Endothelial cell of umbilical vein (primary cell): ENCODE data around the gene MRPL53. TPM values are rescaled to one million over a fixed set of nuclear protein-coding genes. Genes with fewer than 3 reads are reported as not detected.
A peak's percentile ranks its signal among the peaks of the same experiment; 100 is the strongest.

Experiments used
- BruUV-seq: library from RNA; stranded (reverse); fragments of 400-500 nt; replicated peaks from 2 replicates; lab custom pipeline; 2021; lab: Mats Ljungman, UMichigan
- CTCF ChIA-PET: fragments of 300-600, 350-600 bp; sonication (Branson Sonifier 250); formaldehyde crosslinking; loops from one replicate; lab custom pipeline; 2021; ENCODE audit warnings: antibody characterized with exemption, inconsistent platforms; lab: Charles Lee
- POLR2A ChIA-PET: fragments of 300-600, 350-600 bp; sonication (Branson Sonifier 250); formaldehyde crosslinking; loops from one replicate; lab custom pipeline; 2021; ENCODE audit warnings: antibody characterized with exemption, inconsistent platforms; lab: Charles Lee
- DNase-seq: peaks from one replicate; pipeline ENCODE4 v3.0.0-alpha.2; 2011; ENCODE audit warnings: low read depth, low spot score
- FAIRE-seq: peaks from 2 replicates; lab custom pipeline; 2011; peaks lifted over from hg19 to GRCh38; lab: Jason Lieb, UNC
- H2AFZ ChIP-seq: 2 replicates; pipeline ENCODE4 v1.6.0; 2012; ENCODE audit warnings: low read depth, low read length, control low read depth, inconsistent platforms
- H3K27ac ChIP-seq: 2 replicates; pipeline ENCODE4 v1.5.1; 2011; ENCODE audit warnings: low read depth, mild to moderate bottlenecking, control low read depth, low read length, moderate library complexity; ENCODE audit not compliant: insufficient read depth
- H3K27me3 ChIP-seq, 2 experiments: 2 replicates each; pipeline versions ENCODE4 v1.6.0 to v1.6.1; 2011; ENCODE audit warnings: low read length in 2 of 2, mixed read lengths in 1 of 2; ENCODE audit not compliant: control insufficient read depth in 2 of 2, insufficient read depth in 2 of 2
- H3K36me3 ChIP-seq, 2 experiments: 2 replicates in 1 of 2; 3 replicates in 1 of 2; pipeline ENCODE4 v1.5.1; 2011; ENCODE audit warnings: low read length in 2 of 2, mild to moderate bottlenecking in 1 of 2, moderate library complexity in 1 of 2; ENCODE audit not compliant: control insufficient read depth in 2 of 2, insufficient read depth in 2 of 2; ENCODE audit errors: extremely low read depth in 1 of 2
- H3K4me1 ChIP-seq: 3 replicates; pipeline ENCODE4 v1.5.1; 2011; ENCODE audit warnings: mild to moderate bottlenecking, low read length; ENCODE audit not compliant: control insufficient read depth, insufficient read depth; ENCODE audit errors: extremely low read depth
- H3K4me2 ChIP-seq: 2 replicates; pipeline ENCODE4 v1.6.1; 2011; ENCODE audit warnings: low read length, control low read depth, mixed read lengths; ENCODE audit not compliant: insufficient read depth
- H3K4me3 ChIP-seq, 3 experiments: fragments of 200-600 bp in 1 of 3; sonication (generic), shearing (Covaris generic) in 1 of 3; replicated peaks in 1 of 3; 2 replicates each; pipeline ENCODE4 v1.5.1; 2011 to 2016; ENCODE audit warnings: control low read depth in 3 of 3, low read length in 3 of 3, mild to moderate bottlenecking in 2 of 3, inconsistent platforms in 1 of 3, low read depth in 1 of 3, moderate library complexity in 1 of 3; ENCODE audit not compliant: insufficient read depth in 1 of 3
- H3K79me2 ChIP-seq: 2 replicates; pipeline ENCODE4 v1.6.0; 2012; ENCODE audit warnings: low read length, inconsistent platforms; ENCODE audit not compliant: control insufficient read depth, insufficient read depth
- H3K9ac ChIP-seq: replicated peaks from 2 replicates; pipeline ENCODE3; 2011; ENCODE audit warnings: low read length, control low read depth; ENCODE audit not compliant: insufficient read depth; ENCODE audit errors: extremely low read depth
- H3K9me1 ChIP-seq: replicated peaks from 3 replicates; pipeline ENCODE4 v1.6.0; 2011; ENCODE audit warnings: mild to moderate bottlenecking, low read length; ENCODE audit not compliant: control insufficient read depth, insufficient read depth; ENCODE audit errors: extremely low read depth
- H3K9me3 ChIP-seq: replicated peaks from 2 replicates; pipeline ENCODE4 v1.5.1; 2012; ENCODE audit warnings: low read length, inconsistent platforms; ENCODE audit not compliant: control insufficient read depth, insufficient read depth
- H4K20me1 ChIP-seq: replicated peaks from 2 replicates; pipeline ENCODE3; 2011; ENCODE audit warnings: mild to moderate bottlenecking, low read length; ENCODE audit not compliant: control insufficient read depth, insufficient read depth; ENCODE audit errors: extremely low read depth
- EZH2 ChIP-seq: IDR thresholded peaks from 2 replicates; pipeline ENCODE4 v1.6.1; 2012; ENCODE audit warnings: borderline replicate concordance, low read depth, mild to moderate bottlenecking, moderate library complexity, low read length, inconsistent platforms; ENCODE audit not compliant: severe bottlenecking
- FOS ChIP-seq: IDR thresholded peaks from 2 replicates; pipeline ENCODE4 v1.6.1; 2011; ENCODE audit warnings: mild to moderate bottlenecking, low read length, moderate library complexity, borderline replicate concordance; ENCODE audit not compliant: insufficient read depth
- POLR2AphosphoS5 ChIP-seq: IDR thresholded peaks from 2 replicates; pipeline ENCODE4 v1.6.1; 2012; ENCODE audit warnings: low read depth, mild to moderate bottlenecking, control low read depth, low read length, moderate library complexity; ENCODE audit not compliant: insufficient read depth
- dilution Hi-C: fragments of 300-500 bp; cut with MboI; formaldehyde crosslinking; loops from one replicate; pipeline ENCODE4 v1.15.0; 2019; ENCODE audit warnings: low sequenced_read_pairs; ENCODE audit not compliant: extremely low pct_ligation_motif_present
- intact Hi-C: fragments of 100-400 bp; cut with micrococcal nuclease; formaldehyde crosslinking; loops from one replicate; pipeline ENCODE4 v1.10.0; 2022
- polyA plus RNA-seq, 4 experiments: library from polyadenylated mRNA; depleted of rRNA in 3 of 4; stranded (reverse) in 3 of 4; unstranded in 1 of 4; fragments of >200 nt; gene quantifications; 2 replicates each; pipeline versions ENCODE4 v1.2.1 to v1.2.3, GENCODE V29; 2011 to 2012; ENCODE audit warnings: missing spikeins in 1 of 4
- total RNA-seq: library from RNA; stranded (reverse); gene quantifications from 2 replicates; pipeline ENCODE4 v1.2.3, GENCODE V29; 2021

The MRPL53 gene
- total and polyA plus RNA-seq, 2 donors (not counting 3 experiments of a cell fraction or from before 2014, with no cell fraction given): 68.7 to 69.7 TPM

- Histone ChIP-seq H3K79me2 (no peaks in the 10 kb centered on the region), H3K9ac (peak within 1 kb of the TSS; percentile 18), H3K4me2 (peak within 1 kb of the TSS; percentile 48), H2AFZ (peak within 1 kb of the TSS; percentile 38), H3K4me3 (peak within 1 kb of the TSS in 2 of 3 experiments; percentile 14 to 15), H4K20me1 (no peaks in the 10 kb centered on the region), H3K9me3 (no peaks in the 10 kb centered on the region), H3K27ac (no peak within 1 kb of the TSS), H3K36me3 (no peaks in the 10 kb centered on the region), H3K27me3 (peaks cover 18 to 32% of the 10 kb centered on the region in 2 experiments), H3K9me1 (no peaks in the 10 kb centered on the region), H3K4me1 (peaks cover 27% of the 10 kb centered on the region)
- POLR2A ChIA-PET: no interaction called here
- CTCF ChIA-PET: no interaction called here
- DNase-seq (no peak), FAIRE-seq (no peak)
- BruUV-seq: no TSS peak
- peak; percentile 98 for TF ChIP-seq EZH2
- no peak for TF ChIP-seq FOS
- intact Hi-C loops (no loop called here), dilution Hi-C loops (no loop called here)
These were observed 30.6 kb downstream of the MRPL53 start, which contains the start of gene RTKN for GRCh38 chr2:74441690-74442482. RTKN (minus strand) TSS chr2:74441937; CDS start chr2:74441816, 121 bp downstream.

- Histone ChIP-seq H3K9me1 (no peaks in the 10 kb centered on the region), H3K27me3 (peaks cover 18 to 32% of the 10 kb centered on the region in 2 experiments), H3K36me3 (no peaks in the 10 kb centered on the region), H3K27ac (no peak overlapping the region), H2AFZ (peak overlapping the region; percentile 28), H3K9me3 (no peaks in the 10 kb centered on the region), H4K20me1 (no peaks in the 10 kb centered on the region), H3K79me2 (no peaks in the 10 kb centered on the region), H3K4me1 (peaks cover 27% of the 10 kb centered on the region), H3K4me3 (no peak overlapping the region), H3K4me2 (peak overlapping the region; percentile 48), H3K9ac (no peak overlapping the region)
- DNase-seq (no peak), FAIRE-seq (no peak)
- CTCF ChIA-PET: interaction anchor here (1.1 kb wide), 1 partner anchor 106 kb away, joined by 5 read pairs; no protein-coding TSS in a partner anchor
- no TSS peak for BruUV-seq
- intact Hi-C loops (no loop called here), dilution Hi-C loops (no loop called here)
- POLR2A ChIA-PET: no interaction called here
- TF ChIP-seq EZH2: peak; percentile 99
- no peak for TF ChIP-seq FOS
- no peak for TF ChIP-seq POLR2AphosphoS5
These were observed 31.2 kb downstream of the MRPL53 start for GRCh38 chr2:74441170-74441689.
